MM.1S (cell line): ENCODE results near the gene RAD21L1.

Experiments
- EZH2 ChIP-seq: fragments of 300-600 bp; sonication (generic); optimal IDR thresholded peaks from 2 replicates; pipeline ENCODE3; 2017; ENCODE audit warnings: low read depth, mild to moderate bottlenecking, antibody characterized with exemption, low read length, mixed read lengths
- EZH2phosphoT487 ChIP-seq: fragments of 300-600 bp; sonication (generic); IDR thresholded peaks from 2 replicates; pipeline ENCODE4 v1.6.1; 2018; ENCODE audit warnings: antibody characterized with exemption, low read length
- TF ChIP-seq, protein P1 (sequence below): fragments of 300-600 bp; sonication (generic); IDR thresholded peaks from 2 replicates; pipeline ENCODE4 v1.5.1; 2016; ENCODE audit warnings: antibody characterized with exemption, low read length, mixed read lengths

DNA sequence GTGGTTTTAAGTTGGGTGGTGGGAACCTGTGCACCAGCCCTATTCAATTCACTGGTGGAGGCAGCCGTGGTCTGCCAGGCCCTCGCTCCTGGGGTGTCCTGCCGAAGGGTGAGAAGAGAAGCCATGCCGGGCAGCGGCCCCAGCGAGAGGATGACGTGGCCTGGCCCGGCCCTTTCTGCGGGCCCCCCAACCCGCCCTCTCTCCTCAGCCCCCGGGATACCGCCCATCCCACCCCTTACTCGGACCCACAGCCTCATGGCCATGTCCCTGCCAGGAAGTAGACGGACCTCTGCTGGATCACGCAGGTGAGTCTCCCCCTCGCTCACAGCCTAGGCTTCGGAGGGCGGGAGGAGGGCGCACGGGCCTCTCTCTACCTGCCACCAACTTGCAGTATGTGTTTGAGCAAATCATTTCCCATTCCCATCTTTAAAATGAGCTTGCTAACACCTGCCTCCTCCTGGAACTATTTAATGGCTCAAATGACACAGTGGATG is 70.3 kb downstream of the RAD21L1 start:
- TF ChIP-seq, protein P1, sequence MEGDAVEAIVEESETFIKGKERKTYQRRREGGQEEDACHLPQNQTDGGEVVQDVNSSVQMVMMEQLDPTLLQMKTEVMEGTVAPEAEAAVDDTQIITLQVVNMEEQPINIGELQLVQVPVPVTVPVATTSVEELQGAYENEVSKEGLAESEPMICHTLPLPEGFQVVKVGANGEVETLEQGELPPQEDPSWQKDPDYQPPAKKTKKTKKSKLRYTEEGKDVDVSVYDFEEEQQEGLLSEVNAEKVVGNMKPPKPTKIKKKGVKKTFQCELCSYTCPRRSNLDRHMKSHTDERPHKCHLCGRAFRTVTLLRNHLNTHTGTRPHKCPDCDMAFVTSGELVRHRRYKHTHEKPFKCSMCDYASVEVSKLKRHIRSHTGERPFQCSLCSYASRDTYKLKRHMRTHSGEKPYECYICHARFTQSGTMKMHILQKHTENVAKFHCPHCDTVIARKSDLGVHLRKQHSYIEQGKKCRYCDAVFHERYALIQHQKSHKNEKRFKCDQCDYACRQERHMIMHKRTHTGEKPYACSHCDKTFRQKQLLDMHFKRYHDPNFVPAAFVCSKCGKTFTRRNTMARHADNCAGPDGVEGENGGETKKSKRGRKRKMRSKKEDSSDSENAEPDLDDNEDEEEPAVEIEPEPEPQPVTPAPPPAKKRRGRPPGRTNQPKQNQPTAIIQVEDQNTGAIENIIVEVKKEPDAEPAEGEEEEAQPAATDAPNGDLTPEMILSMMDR: no peak
- TF ChIP-seq EZH2: no peak
- TF ChIP-seq EZH2phosphoT487: no peak
